IPS DF 19.7 (cell line): ENCODE data around the gene FAM163A.

Experiments
- DNase-seq: peaks from one replicate; pipeline ENCODE4 v3.0.0-alpha.2; 2013; ENCODE audit warnings: low read depth, low spot score

The FAM163A gene

GRCh38 chr1:179750630-179751029, 7.5 kb downstream of the FAM163A start:
- DNase-seq: no peak

GRCh38 chr1:179753061-179753460, 10.0 kb downstream of the FAM163A start:
- DNase-seq: no peak

GRCh38 chr1:179754041-179754624, 11.0 kb downstream of the FAM163A start:
- no peak for DNase-seq

GRCh38 chr1:179757933-179758332, 14.8 kb downstream of the FAM163A start:
- DNase-seq: no peak

GRCh38 chr1:179760521-179760920, 17.4 kb downstream of the FAM163A start:
- DNase-seq: no peak

- DNase-seq: no peak
These were observed 18.2 kb downstream of the FAM163A start for GRCh38 chr1:179761296-179761695.

GRCh38 chr1:179761846-179762640, 19.0 kb downstream of the FAM163A start:
- no peak for DNase-seq

- no peak for DNase-seq
These were observed 24.1 kb downstream of the FAM163A start for GRCh38 chr1:179767177-179767581.

GRCh38 chr1:179767996-179768395, 24.9 kb downstream of the FAM163A start:
- DNase-seq: no peak

- DNase-seq: no peak
These were observed 27.9 kb downstream of the FAM163A start for GRCh38 chr1:179770887-179771502.

GRCh38 chr1:179773264-179773663, 30.2 kb downstream of the FAM163A start:
- no peak for DNase-seq

- DNase-seq: no peak
These were observed 30.9 kb downstream of the FAM163A start for GRCh38 chr1:179774000-179774399.

GRCh38 chr1:179774566-179774965, 31.5 kb downstream of the FAM163A start:
- DNase-seq: no peak

GRCh38 chr1:179775009-179775408, 31.9 kb downstream of the FAM163A start:
- no peak for DNase-seq

GRCh38 chr1:179776831-179777230, 33.7 kb downstream of the FAM163A start:
- DNase-seq: no peak

GRCh38 chr1:179777731-179778130, 34.6 kb downstream of the FAM163A start:
- DNase-seq: no peak

GRCh38 chr1:179779645-179780272, 36.7 kb downstream of the FAM163A start:
- DNase-seq: no peak

GRCh38 chr1:179781962-179782361, 38.9 kb downstream of the FAM163A start:
- DNase-seq: no peak

GRCh38 chr1:179785031-179785431, 41.9 kb downstream of the FAM163A start:
- DNase-seq: no peak

GRCh38 chr1:179785728-179786127, 42.6 kb downstream of the FAM163A start:
- DNase-seq: no peak

- no peak for DNase-seq
These were observed 44.0 kb downstream of the FAM163A start for GRCh38 chr1:179786815-179787685.
